PFSK-1 (cell line): ENCODE results near the gene TMEM176A.

ENCODE experiments used
- FOXP2 ChIP-seq: optimal IDR thresholded peaks from 2 replicates; pipeline ENCODE3; 2011; ENCODE audit warnings: borderline replicate concordance, control low read depth, inconsistent platforms; ENCODE audit not compliant: insufficient read depth; ENCODE audit errors: extremely low read length, extremely low read depth
- POLR2AphosphoS5 ChIP-seq: IDR thresholded peaks from 2 replicates; pipeline ENCODE4 v1.6.1; 2012; ENCODE audit warnings: low read depth, mild to moderate bottlenecking, control low read depth, low read length, moderate library complexity
- SIN3A ChIP-seq: IDR thresholded peaks from 2 replicates; pipeline ENCODE4 v1.6.1; 2012; ENCODE audit warnings: mild to moderate bottlenecking, low read length, moderate library complexity, borderline replicate concordance; ENCODE audit not compliant: insufficient read depth
- TAF1 ChIP-seq: IDR thresholded peaks from 2 replicates; pipeline ENCODE4 v1.6.1; 2012; ENCODE audit warnings: low read length, control low read depth, borderline replicate concordance; ENCODE audit not compliant: insufficient read depth
- TF ChIP-seq, protein P1 (sequence below), 2 experiments: IDR thresholded peaks; 2 replicates each; pipeline versions ENCODE4 v1.6.1 to v1.8.0; 2011 to 2012; ENCODE audit warnings: low read depth in 2 of 2, low read length in 2 of 2, control low read depth in 1 of 2, inconsistent platforms in 1 of 2, mild to moderate bottlenecking in 1 of 2, moderate library complexity in 1 of 2; ENCODE audit not compliant: insufficient read depth in 1 of 2

TMEM176A gene

DNA sequence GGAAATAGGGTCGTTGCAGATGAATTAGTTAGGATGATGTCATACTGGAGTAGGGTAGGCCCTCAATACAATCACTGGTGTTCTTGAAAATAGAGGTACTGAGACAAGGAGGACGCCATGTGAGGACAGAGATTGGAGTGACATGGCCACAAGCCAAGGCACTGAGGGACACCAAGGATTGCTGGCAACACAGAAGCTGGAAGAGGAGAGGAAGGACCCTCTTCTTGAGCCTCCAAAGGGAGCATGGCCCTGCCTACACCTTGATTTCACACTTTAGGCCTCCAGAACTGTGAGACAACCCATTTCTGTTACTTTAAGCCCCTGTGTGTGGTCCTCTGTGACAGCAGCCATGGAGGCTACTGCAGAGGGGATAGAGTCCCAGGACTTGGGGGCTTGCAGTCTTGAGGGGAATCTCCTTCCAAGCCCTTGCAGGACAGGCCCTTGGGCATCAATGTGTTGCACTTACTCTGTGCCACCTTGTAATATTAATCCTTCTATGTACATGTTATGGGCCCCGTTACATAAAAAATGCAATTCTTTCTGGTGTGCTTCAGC, 48.1 kb downstream of the TMEM176A start:
- TF ChIP-seq, protein P1, sequence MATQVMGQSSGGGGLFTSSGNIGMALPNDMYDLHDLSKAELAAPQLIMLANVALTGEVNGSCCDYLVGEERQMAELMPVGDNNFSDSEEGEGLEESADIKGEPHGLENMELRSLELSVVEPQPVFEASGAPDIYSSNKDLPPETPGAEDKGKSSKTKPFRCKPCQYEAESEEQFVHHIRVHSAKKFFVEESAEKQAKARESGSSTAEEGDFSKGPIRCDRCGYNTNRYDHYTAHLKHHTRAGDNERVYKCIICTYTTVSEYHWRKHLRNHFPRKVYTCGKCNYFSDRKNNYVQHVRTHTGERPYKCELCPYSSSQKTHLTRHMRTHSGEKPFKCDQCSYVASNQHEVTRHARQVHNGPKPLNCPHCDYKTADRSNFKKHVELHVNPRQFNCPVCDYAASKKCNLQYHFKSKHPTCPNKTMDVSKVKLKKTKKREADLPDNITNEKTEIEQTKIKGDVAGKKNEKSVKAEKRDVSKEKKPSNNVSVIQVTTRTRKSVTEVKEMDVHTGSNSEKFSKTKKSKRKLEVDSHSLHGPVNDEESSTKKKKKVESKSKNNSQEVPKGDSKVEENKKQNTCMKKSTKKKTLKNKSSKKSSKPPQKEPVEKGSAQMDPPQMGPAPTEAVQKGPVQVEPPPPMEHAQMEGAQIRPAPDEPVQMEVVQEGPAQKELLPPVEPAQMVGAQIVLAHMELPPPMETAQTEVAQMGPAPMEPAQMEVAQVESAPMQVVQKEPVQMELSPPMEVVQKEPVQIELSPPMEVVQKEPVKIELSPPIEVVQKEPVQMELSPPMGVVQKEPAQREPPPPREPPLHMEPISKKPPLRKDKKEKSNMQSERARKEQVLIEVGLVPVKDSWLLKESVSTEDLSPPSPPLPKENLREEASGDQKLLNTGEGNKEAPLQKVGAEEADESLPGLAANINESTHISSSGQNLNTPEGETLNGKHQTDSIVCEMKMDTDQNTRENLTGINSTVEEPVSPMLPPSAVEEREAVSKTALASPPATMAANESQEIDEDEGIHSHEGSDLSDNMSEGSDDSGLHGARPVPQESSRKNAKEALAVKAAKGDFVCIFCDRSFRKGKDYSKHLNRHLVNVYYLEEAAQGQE (IDR thresholded peaks at IDR 0.05; ENCODE audit: insufficient read depth in 1 of 2, low read depth in 2 of 2, low read length in 2 of 2) = no peak
- no peak for TF ChIP-seq POLR2AphosphoS5
- TF ChIP-seq FOXP2 = no peak
- TF ChIP-seq TAF1 = no peak
- no peak for TF ChIP-seq SIN3A

DNA sequence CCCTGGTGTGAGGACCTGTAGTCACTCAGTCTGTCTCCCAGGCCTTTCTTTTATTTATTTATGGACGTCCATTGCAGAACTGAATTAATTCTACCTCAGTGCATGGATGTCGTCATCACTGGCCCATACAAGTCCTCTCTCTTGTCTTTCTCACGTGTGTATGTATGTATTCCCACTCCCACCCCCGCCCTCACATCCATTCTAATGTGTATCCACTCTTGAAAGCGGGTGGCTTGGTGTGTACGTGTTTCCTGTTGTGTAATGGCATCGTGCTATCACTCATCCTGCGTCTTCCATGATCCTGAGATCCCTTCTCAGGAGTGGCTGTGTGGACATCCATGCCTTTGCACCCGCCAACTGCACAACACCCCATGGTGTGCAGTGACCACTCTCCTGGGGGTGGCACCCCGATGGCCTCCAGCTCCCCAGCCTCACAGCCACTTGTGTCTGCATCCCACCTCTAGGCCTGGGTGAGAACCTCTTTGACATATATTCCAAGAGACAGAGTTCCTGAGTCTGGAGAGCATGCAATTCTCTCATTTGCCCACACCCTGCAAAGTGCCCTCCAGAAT, 48.7 kb downstream of the TMEM176A start:
- no peak for TF ChIP-seq FOXP2
- no peak for TF ChIP-seq TAF1
- TF ChIP-seq POLR2AphosphoS5 = no peak
- no peak for TF ChIP-seq SIN3A
- TF ChIP-seq, protein P1 (IDR thresholded peaks at IDR 0.05; ENCODE audit: insufficient read depth in 1 of 2, low read depth in 2 of 2, low read length in 2 of 2) = no peak

DNA sequence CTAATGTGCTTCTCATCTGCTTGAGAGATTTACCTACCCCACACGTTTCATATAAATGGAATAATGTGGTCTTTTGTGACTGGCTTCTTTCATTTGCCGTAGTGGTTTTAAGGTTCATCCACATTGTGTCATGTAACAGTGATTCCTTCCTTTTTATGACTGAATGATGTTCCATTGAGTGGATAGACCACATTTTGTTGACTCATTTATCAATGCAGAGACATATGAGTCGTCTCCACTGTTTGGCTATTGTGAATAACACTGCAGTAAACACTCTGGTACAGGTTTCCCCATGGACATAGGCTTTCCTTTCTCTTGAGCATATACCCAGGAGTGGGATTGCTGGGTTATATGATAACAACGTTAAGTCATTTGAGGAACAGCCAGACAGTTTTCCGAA, 49.7 kb downstream of the TMEM176A start:
- TF ChIP-seq FOXP2 (no peak), SIN3A (no peak), POLR2AphosphoS5 (no peak), TAF1 (no peak)
- TF ChIP-seq, protein P1 (IDR thresholded peaks at IDR 0.05; ENCODE audit: insufficient read depth in 1 of 2, low read depth in 2 of 2, low read length in 2 of 2) = no peak

DNA sequence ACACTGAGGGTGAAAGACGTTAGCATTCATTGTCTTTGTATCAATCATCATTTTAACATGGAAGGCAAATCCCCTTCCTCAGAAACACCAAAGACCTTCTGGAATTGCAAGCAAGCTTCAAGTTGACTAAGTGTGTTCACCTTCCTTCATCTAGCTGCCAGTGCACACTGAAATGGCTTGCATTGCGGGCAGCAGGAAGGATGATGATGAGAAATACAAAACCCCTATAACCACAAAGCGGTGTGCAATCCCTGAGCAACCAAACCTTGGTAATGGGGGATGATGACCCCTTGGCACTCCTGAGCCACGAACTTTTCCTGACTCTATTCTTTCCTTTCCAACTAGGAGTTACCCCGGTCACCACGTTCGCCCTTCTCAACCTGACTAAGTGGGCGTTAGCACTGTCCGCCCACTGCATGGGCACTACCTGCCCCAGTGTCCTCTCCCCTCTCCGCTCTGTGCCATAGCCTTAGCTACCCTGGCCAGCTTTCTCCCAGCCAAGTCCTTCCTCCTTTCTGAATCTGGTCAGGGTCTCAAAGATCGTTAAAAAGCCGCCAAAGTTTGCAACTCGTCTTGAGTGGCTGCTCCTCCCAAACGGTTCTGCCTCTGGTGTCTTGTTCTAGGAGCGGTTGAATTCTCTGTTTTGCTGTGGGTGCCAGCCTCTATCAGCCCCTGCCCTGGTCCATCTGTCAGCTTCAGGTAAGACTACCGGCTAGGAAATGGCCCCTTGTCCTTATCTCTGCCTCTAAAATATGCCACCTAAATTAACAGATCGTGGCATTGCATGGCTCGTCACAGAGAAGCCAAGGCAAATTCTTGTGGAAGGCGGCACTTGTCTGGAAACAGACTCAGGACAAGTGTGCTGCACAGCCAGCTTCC, 51.2 kb downstream of the TMEM176A start:
- TF ChIP-seq SIN3A (no peak), TAF1 (no peak), POLR2AphosphoS5 (no peak), FOXP2 (no peak)
- TF ChIP-seq, protein P1 (IDR thresholded peaks at IDR 0.05; ENCODE audit: insufficient read depth in 1 of 2, low read depth in 2 of 2, low read length in 2 of 2) = no peak
